ENCODE measurements around the gene DCBLD1. TPM values are rescaled to one million over a fixed set of nuclear protein-coding genes. Genes with fewer than 3 reads are reported as not detected.
A peak's percentile ranks its signal among the peaks of the same experiment; 100 is the strongest.

The DCBLD1 gene
- total and polyA plus RNA-seq, 2 donors (not counting 1 experiment from before 2014, with no cell fraction given): 35.2 to 44.4 TPM

DNA sequence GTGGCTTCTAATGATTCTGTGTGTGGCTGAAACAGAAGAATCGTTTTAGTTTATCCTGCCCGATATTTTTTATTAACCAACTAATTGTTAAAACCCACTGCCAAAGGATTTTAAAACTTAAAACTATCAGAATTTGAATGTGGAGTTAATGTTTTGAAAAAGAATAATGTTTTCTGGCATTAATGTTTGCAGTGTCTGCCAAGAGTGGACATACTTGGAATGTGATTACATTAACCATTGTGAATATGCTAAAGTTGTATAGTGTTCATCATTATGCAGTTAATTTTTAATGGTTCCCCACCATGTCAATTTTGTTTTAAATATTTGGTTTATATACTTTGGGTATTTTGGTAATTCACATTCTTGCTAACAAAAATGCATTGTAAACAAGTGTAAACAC, 24.4 kb downstream of the DCBLD1 start:
- no peak overlapping the region for H3K4me3 ChIP-seq (replicated peaks in 1 of 4; ENCODE audit: control extremely low read depth in 1 of 4, insufficient read depth in 1 of 4, low read depth in 3 of 4, low read length in 4 of 4)
- no peak for TF ChIP-seq EZH2 (IDR thresholded peaks at IDR 0.05; ENCODE audit: low read length, missing control alignments)
- peaks cover 4% of the 10 kb centered on the region for H3K36me3 ChIP-seq (ENCODE audit: control insufficient read depth, insufficient read depth, low read length)
- H3K27ac ChIP-seq (ENCODE audit: insufficient read depth, low read length): no peak overlapping the region
- H3K9me3 ChIP-seq (ENCODE audit: control insufficient read depth, insufficient read depth, low read depth, low read length): no peaks in the 10 kb centered on the region
- no peak overlapping the region for H3K9ac ChIP-seq (ENCODE audit: insufficient read depth, low read length)
- peaks cover 3% of the 10 kb centered on the region for H3K4me1 ChIP-seq (ENCODE audit: control insufficient read depth, extremely low read depth, insufficient read depth, low read length)
- no peaks in the 10 kb centered on the region for H3K27me3 ChIP-seq (ENCODE audit: control insufficient read depth, insufficient read depth, low read length)
- H2AFZ ChIP-seq (ENCODE audit: low read length): no peak overlapping the region
- peak in 1 of 2 donors; percentile 43 for DNase-seq (ENCODE audit: low read depth in 2 of 2)
- H4K20me1 ChIP-seq (ENCODE audit: control insufficient read depth, extremely low read depth, insufficient read depth, low read length): no peaks in the 10 kb centered on the region
- H3K79me2 ChIP-seq (ENCODE audit: control insufficient read depth, insufficient read depth, low read length): peaks cover 8% of the 10 kb centered on the region
- H3K4me2 ChIP-seq (ENCODE audit: extremely low read depth, insufficient read depth, low read length): no peak overlapping the region

DNA sequence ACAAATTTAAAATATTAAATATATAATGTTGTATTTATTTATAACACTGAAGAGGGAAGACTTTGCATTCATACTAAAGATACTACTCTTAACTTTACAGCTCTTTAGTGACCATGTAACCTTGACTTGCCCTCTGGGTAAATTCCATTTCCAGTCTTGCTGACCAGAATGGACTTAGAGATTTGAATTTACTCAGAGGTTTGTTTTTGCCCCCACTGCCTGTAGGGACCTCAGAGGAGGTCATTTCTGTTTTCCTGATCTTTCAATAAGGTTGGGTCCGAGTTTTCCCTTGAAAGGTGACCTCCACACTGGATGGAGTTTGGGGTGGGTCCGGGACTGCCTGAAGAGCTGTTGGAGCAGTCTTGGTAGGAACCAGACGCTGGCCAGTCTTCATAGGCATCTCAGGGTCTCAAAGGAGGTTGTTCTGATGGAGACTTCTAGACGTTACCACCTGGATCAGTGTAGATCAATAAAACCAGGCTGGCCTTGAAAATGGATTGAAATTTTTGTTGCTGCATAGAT, 26.0 kb downstream of the DCBLD1 start:
- no peak overlapping the region for H3K27ac ChIP-seq (ENCODE audit: insufficient read depth, low read length)
- no peak overlapping the region for H3K4me2 ChIP-seq (ENCODE audit: extremely low read depth, insufficient read depth, low read length)
- H3K36me3 ChIP-seq (ENCODE audit: control insufficient read depth, insufficient read depth, low read length): peaks cover 4% of the 10 kb centered on the region
- TF ChIP-seq EZH2 (IDR thresholded peaks at IDR 0.05; ENCODE audit: low read length, missing control alignments): no peak
- TF ChIP-seq, protein P1, sequence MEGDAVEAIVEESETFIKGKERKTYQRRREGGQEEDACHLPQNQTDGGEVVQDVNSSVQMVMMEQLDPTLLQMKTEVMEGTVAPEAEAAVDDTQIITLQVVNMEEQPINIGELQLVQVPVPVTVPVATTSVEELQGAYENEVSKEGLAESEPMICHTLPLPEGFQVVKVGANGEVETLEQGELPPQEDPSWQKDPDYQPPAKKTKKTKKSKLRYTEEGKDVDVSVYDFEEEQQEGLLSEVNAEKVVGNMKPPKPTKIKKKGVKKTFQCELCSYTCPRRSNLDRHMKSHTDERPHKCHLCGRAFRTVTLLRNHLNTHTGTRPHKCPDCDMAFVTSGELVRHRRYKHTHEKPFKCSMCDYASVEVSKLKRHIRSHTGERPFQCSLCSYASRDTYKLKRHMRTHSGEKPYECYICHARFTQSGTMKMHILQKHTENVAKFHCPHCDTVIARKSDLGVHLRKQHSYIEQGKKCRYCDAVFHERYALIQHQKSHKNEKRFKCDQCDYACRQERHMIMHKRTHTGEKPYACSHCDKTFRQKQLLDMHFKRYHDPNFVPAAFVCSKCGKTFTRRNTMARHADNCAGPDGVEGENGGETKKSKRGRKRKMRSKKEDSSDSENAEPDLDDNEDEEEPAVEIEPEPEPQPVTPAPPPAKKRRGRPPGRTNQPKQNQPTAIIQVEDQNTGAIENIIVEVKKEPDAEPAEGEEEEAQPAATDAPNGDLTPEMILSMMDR (conservative IDR thresholded peaks at IDR 0.05 in 1 of 2, IDR thresholded peaks at IDR 0.05 in 1 of 2; ENCODE audit: low read depth in 1 of 2, low read length in 2 of 2): no peak
- H3K4me3 ChIP-seq (replicated peaks in 1 of 4; ENCODE audit: control extremely low read depth in 1 of 4, insufficient read depth in 1 of 4, low read depth in 3 of 4, low read length in 4 of 4): no peak overlapping the region
- H3K27me3 ChIP-seq (ENCODE audit: control insufficient read depth, insufficient read depth, low read length): no peaks in the 10 kb centered on the region
- H3K9ac ChIP-seq (ENCODE audit: insufficient read depth, low read length): no peak overlapping the region
- H3K4me1 ChIP-seq (ENCODE audit: control insufficient read depth, extremely low read depth, insufficient read depth, low read length): peaks cover 3% of the 10 kb centered on the region
- H3K9me3 ChIP-seq (ENCODE audit: control insufficient read depth, insufficient read depth, low read depth, low read length): no peaks in the 10 kb centered on the region
- peaks cover 4% of the 10 kb centered on the region for H3K79me2 ChIP-seq (ENCODE audit: control insufficient read depth, insufficient read depth, low read length)
- H2AFZ ChIP-seq (ENCODE audit: low read length): no peak overlapping the region
- H4K20me1 ChIP-seq (ENCODE audit: control insufficient read depth, extremely low read depth, insufficient read depth, low read length): no peaks in the 10 kb centered on the region
- DNase-seq (ENCODE audit: low read depth in 2 of 2): no peak

DNA sequence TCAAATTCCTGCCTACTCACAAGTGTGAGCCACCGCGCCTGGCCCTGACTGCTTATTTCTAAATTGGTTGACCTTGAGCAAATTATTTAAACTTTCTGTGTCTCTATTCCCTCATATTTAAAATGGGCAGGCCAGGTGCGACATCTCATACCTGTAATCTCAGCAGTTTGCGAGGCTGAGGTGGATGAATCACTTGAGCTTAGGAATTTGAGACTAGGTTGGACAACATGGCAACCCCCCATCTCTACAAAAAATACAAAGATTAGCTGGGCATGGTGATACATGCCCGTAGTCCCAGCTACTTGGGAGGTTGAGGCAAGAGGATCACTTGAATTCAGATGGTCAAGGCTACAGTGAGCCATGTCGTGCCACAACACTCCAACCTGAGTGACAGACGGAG, 26.5 kb downstream of the DCBLD1 start:
- DNase-seq (ENCODE audit: low read depth in 2 of 2): no peak
- no peak overlapping the region for H3K4me3 ChIP-seq (replicated peaks in 1 of 4; ENCODE audit: control extremely low read depth in 1 of 4, insufficient read depth in 1 of 4, low read depth in 3 of 4, low read length in 4 of 4)
- TF ChIP-seq, protein P1 (conservative IDR thresholded peaks at IDR 0.05 in 1 of 2, IDR thresholded peaks at IDR 0.05 in 1 of 2; ENCODE audit: low read depth in 1 of 2, low read length in 2 of 2): no peak
- TF ChIP-seq EZH2 (IDR thresholded peaks at IDR 0.05; ENCODE audit: low read length, missing control alignments): no peak
- H3K4me1 ChIP-seq (ENCODE audit: control insufficient read depth, extremely low read depth, insufficient read depth, low read length): peaks cover 3% of the 10 kb centered on the region
- peaks cover 4% of the 10 kb centered on the region for H3K79me2 ChIP-seq (ENCODE audit: control insufficient read depth, insufficient read depth, low read length)
- H3K9me3 ChIP-seq (ENCODE audit: control insufficient read depth, insufficient read depth, low read depth, low read length): no peaks in the 10 kb centered on the region
- no peak overlapping the region for H3K27ac ChIP-seq (ENCODE audit: insufficient read depth, low read length)
- no peak overlapping the region for H3K9ac ChIP-seq (ENCODE audit: insufficient read depth, low read length)
- no peaks in the 10 kb centered on the region for H3K27me3 ChIP-seq (ENCODE audit: control insufficient read depth, insufficient read depth, low read length)
- no peaks in the 10 kb centered on the region for H4K20me1 ChIP-seq (ENCODE audit: control insufficient read depth, extremely low read depth, insufficient read depth, low read length)
- H3K4me2 ChIP-seq (ENCODE audit: extremely low read depth, insufficient read depth, low read length): no peak overlapping the region
- H3K36me3 ChIP-seq (ENCODE audit: control insufficient read depth, insufficient read depth, low read length): peaks cover 4% of the 10 kb centered on the region
- no peak overlapping the region for H2AFZ ChIP-seq (ENCODE audit: low read length)
